PC-9 (cell line): ENCODE data around the gene RAD17. TPM values are rescaled to one million over a fixed set of nuclear protein-coding genes. Genes with fewer than 3 reads are reported as not detected.
"Not testable (repeated sequence)": the region's sequence is repeated elsewhere in the genome, so short reads cannot be mapped to it uniquely, and the experiment has no call there.

Experiments
- BruUV-seq: library from RNA; stranded (reverse); fragments of 400-500 nt; replicated peaks from 2 replicates; lab custom pipeline; 2021; lab: Mats Ljungman, UMichigan
- CTCF ChIA-PET: fragments of 300-600 bp; sonication (Branson Sonifier 250); formaldehyde crosslinking; loops from one replicate; lab custom pipeline; 2022; ENCODE audit warnings: antibody characterized with exemption; lab: Charles Lee
- POLR2A ChIA-PET: fragments of 300-600 bp; sonication (Branson Sonifier 250); formaldehyde crosslinking; loops from one replicate; lab custom pipeline; 2022; ENCODE audit warnings: antibody characterized with exemption; ENCODE audit not compliant: unreplicated experiment; lab: Charles Lee
- DNase-seq, 2 experiments: peaks; one replicate each; pipeline versions ENCODE4 v3.0.0 to v3.0.0-alpha.2; 2015 to 2022; ENCODE audit warnings: mixed read lengths in 1 of 2
- H2AFZ ChIP-seq: fragments of 200-600 bp; sonication (generic); 2 replicates; pipeline ENCODE4 v1.8.1; 2017; ENCODE audit warnings: antibody characterized with exemption
- H3F3A ChIP-seq: fragments of 200-600 bp; sonication (generic); 2 replicates; pipeline ENCODE4 v1.8.1; 2017; ENCODE audit warnings: antibody characterized with exemption, mild to moderate bottlenecking, low read depth; ENCODE audit not compliant: insufficient read depth
- H3K27ac ChIP-seq: fragments of 200-600 bp; sonication (generic); 2 replicates; pipeline ENCODE4 v1.6.1; 2016; ENCODE audit warnings: mixed run types
- H3K27me3 ChIP-seq: fragments of 200-600 bp; sonication (generic); 2 replicates; pipeline ENCODE4 v1.6.1; 2016; ENCODE audit warnings: low read depth, mixed run types; ENCODE audit not compliant: insufficient read depth
- H3K36me3 ChIP-seq: fragments of 200-600 bp; sonication (generic); 2 replicates; pipeline ENCODE4 v1.6.1; 2016; ENCODE audit warnings: low read depth, mixed run types
- H3K4me1 ChIP-seq: fragments of 200-600 bp; sonication (generic); replicated peaks from 2 replicates; pipeline ENCODE4 v1.6.1; 2016; ENCODE audit warnings: mixed run types; ENCODE audit not compliant: insufficient read depth
- H3K4me2 ChIP-seq: fragments of 200-600 bp; sonication (generic); 2 replicates; pipeline ENCODE4 v1.6.1; 2017; ENCODE audit warnings: mixed run types
- H3K4me3 ChIP-seq: fragments of 200-600 bp; sonication (generic); 2 replicates; pipeline ENCODE4 v1.6.1; 2016; ENCODE audit warnings: mixed run types
- H3K79me2 ChIP-seq: fragments of 200-600 bp; sonication (generic); 2 replicates; pipeline ENCODE4 v1.6.1; 2017; ENCODE audit warnings: low read depth, mixed run types
- H3K9me2 ChIP-seq: fragments of 200-600 bp; sonication (generic); 2 replicates; pipeline ENCODE4 v1.8.1; 2017; ENCODE audit warnings: mild to moderate bottlenecking; ENCODE audit not compliant: insufficient read depth
- H3K9me3 ChIP-seq: fragments of 200-600 bp; sonication (generic); 2 replicates; pipeline ENCODE4 v1.8.1; 2016; ENCODE audit warnings: low read depth; ENCODE audit not compliant: insufficient read depth
- H4K20me1 ChIP-seq: fragments of 200-600 bp; sonication (generic); 2 replicates; pipeline ENCODE4 v1.8.1; 2017; ENCODE audit not compliant: insufficient read depth
- EZH2 ChIP-seq: fragments of 200-600 bp; sonication (generic); IDR thresholded peaks from 2 replicates; pipeline ENCODE4 v1.8.0; 2017; ENCODE audit warnings: antibody characterized with exemption, low read depth
- intact Hi-C: fragments of 100-400 bp; cut with micrococcal nuclease; formaldehyde crosslinking; loops from one replicate; pipeline ENCODE4 v1.10.0; 2022; ENCODE audit not compliant: unreplicated experiment
- total RNA-seq: library from RNA; stranded (reverse); gene quantifications from 2 replicates; pipeline ENCODE4 v1.2.3, GENCODE V29; 2021
- TF ChIP-seq, protein P1 (sequence below): fragments of 200-600 bp; sonication (generic); conservative IDR thresholded peaks from 2 replicates; pipeline ENCODE4 v1.6.1; 2017; ENCODE audit warnings: mixed run types, antibody characterized with exemption, mild to moderate bottlenecking, moderate library complexity

Gene RAD17
- total RNA-seq, 1 experiment from 2014 or later = 21.1 TPM

GRCh38 chr5:69367697-69368279, 1.8 kb upstream of the RAD17 start:
- ChIA-PET CTCF (no interaction called here), POLR2A (no interaction called here)
- no peaks in the 10 kb centered on the region for H3K27me3 ChIP-seq
- H3K4me2 ChIP-seq = peak overlapping the region; percentile 79
- peaks cover 27% of the 10 kb centered on the region for H3K36me3 ChIP-seq
- no peak overlapping the region for H3K27ac ChIP-seq
- H3K4me3 ChIP-seq = peak overlapping the region; percentile 94
- no peak for DNase-seq
- TF ChIP-seq EZH2 = no peak
- TF ChIP-seq, protein P1, sequence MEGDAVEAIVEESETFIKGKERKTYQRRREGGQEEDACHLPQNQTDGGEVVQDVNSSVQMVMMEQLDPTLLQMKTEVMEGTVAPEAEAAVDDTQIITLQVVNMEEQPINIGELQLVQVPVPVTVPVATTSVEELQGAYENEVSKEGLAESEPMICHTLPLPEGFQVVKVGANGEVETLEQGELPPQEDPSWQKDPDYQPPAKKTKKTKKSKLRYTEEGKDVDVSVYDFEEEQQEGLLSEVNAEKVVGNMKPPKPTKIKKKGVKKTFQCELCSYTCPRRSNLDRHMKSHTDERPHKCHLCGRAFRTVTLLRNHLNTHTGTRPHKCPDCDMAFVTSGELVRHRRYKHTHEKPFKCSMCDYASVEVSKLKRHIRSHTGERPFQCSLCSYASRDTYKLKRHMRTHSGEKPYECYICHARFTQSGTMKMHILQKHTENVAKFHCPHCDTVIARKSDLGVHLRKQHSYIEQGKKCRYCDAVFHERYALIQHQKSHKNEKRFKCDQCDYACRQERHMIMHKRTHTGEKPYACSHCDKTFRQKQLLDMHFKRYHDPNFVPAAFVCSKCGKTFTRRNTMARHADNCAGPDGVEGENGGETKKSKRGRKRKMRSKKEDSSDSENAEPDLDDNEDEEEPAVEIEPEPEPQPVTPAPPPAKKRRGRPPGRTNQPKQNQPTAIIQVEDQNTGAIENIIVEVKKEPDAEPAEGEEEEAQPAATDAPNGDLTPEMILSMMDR = no peak
- intact Hi-C loops = loop anchor here (5.0 kb wide), 1 partner anchor 35 kb away; the partner anchor contains the start of gene CCDC125
- BruUV-seq = no TSS peak
- no peaks in the 10 kb centered on the region for H3K9me3 ChIP-seq
- no peaks in the 10 kb centered on the region for H3K9me2 ChIP-seq
- H3K4me1 ChIP-seq = peaks cover 19% of the 10 kb centered on the region
- H2AFZ ChIP-seq = no peak overlapping the region
- H3K79me2 ChIP-seq = peaks cover 83% of the 10 kb centered on the region
- H3F3A ChIP-seq = 0 out of 2 replicates have a peak, but pooled peaks cover 5% of the 10 kb centered on the region
- peaks cover 27% of the 10 kb centered on the region for H4K20me1 ChIP-seq

GRCh38 chr5:69368458-69369339, 919 bp upstream of the RAD17 start:
- TSS peak; percentile 62 for BruUV-seq
- Histone ChIP-seq H4K20me1 (peaks cover 18% of the 10 kb centered on the region), H3K36me3 (peaks cover 24% of the 10 kb centered on the region), H3K27me3 (no peaks in the 10 kb centered on the region), H3K27ac (peak overlapping the region; percentile 98), H3K9me2 (no peaks in the 10 kb centered on the region), H3K4me1 (peaks cover 19% of the 10 kb centered on the region), H3K9me3 (no peaks in the 10 kb centered on the region), H3K79me2 (peaks cover 75% of the 10 kb centered on the region), H3K4me3 (peak overlapping the region; percentile 94), H3F3A (0 out of 2 replicates have a peak, but pooled peaks cover 2% of the 10 kb centered on the region), H3K4me2 (peak overlapping the region; percentile 79), H2AFZ (peak overlapping the region; percentile 87)
- intact Hi-C loops = loop anchor here (5.0 kb wide), 1 partner anchor 36 kb away; the partner anchor contains the start of gene CCDC125
- peak; percentile 3 to 38 for DNase-seq
- TF ChIP-seq EZH2 = no peak
- TF ChIP-seq, protein P1 = no peak
- ChIA-PET POLR2A (interaction anchor here (0.6 kb wide), 1 partner anchor 104 kb away, joined by 6 read pairs; no protein-coding TSS in a partner anchor), CTCF (no interaction called here)

GRCh38 chr5:69370335-69370734, 717 bp downstream of the RAD17 start:
- POLR2A ChIA-PET = interaction anchor here (0.6 to 0.7 kb wide), 2 partner anchors 41 to 277 kb away, joined by 3 to 6 read pairs; no protein-coding TSS in a partner anchor
- H3K27ac ChIP-seq, H3K9me3 ChIP-seq, H3F3A ChIP-seq, intact Hi-C loops, DNase-seq, H3K27me3 ChIP-seq, H3K9me2 ChIP-seq, CTCF ChIA-PET, BruUV-seq: not testable (repeated sequence)
- Histone ChIP-seq H3K4me3 (peak overlapping the region; percentile 94), H3K79me2 (peaks cover 60% of the 10 kb centered on the region), H4K20me1 (peaks cover 11% of the 10 kb centered on the region), H2AFZ (peak overlapping the region; percentile 87), H3K36me3 (peaks cover 17% of the 10 kb centered on the region; the same call in 1 of the 2 replicates), H3K4me1 (peaks cover 19% of the 10 kb centered on the region), H3K4me2 (peak overlapping the region; percentile 79)
